ENCODE measurements around the gene KLHL3. TPM values are rescaled to one million over a fixed set of nuclear protein-coding genes. Genes with fewer than 3 reads are reported as not detected.

Gene KLHL3
- total RNA-seq, 5 donors from 2014 or later (not counting 1 experiment from before 2014, with no cell fraction given), result 15.1 to 28.0 (median 26.5) TPM

GRCh38 chr5:137761566-137761965 lies 25.7 kb upstream of the KLHL3 start:
- Mint-ChIP-seq H3K9me3 (no peaks in the 10 kb centered on the region), H3K4me1 (no peaks in the 10 kb centered on the region), H3K36me3 (peaks cover 3% of the 10 kb centered on the region), H3K27me3 (peaks cover 0 to 5% of the 10 kb centered on the region in 2 donors), H3K4me3 (no peak overlapping the region), H3K27ac (no peak overlapping the region)
- ChIA-PET POLR2A (interaction anchor here in 1 of 2 donors (0.7 kb wide), 1 partner anchor 17 kb away, joined by 3 read pairs; no protein-coding TSS in a partner anchor), CTCF (interaction anchor here in 1 of 2 donors (1.8 kb wide), 1 partner anchor 17 kb away, joined by 8 read pairs; no protein-coding TSS in a partner anchor)
- Histone ChIP-seq H3K36me3 (ENCODE audit: control insufficient read depth in 2 of 2, extremely low read depth in 1 of 2, insufficient read depth in 1 of 2, low read length in 1 of 2) (no peaks in the 10 kb centered on the region), H3K4me3 (ENCODE audit: control insufficient read depth in 1 of 2, extremely low read depth in 1 of 2, low read length in 1 of 2) (no peak overlapping the region), H3K4me1 (ENCODE audit: control insufficient read depth in 1 of 2, extremely low read depth in 1 of 2, insufficient read depth in 2 of 2, low read length in 2 of 2) (no peaks in the 10 kb centered on the region), H3K27ac (ENCODE audit: low read length) (no peak overlapping the region), H3K27me3 (replicated peaks in 1 of 2; ENCODE audit: control insufficient read depth in 2 of 2, extremely low read depth in 1 of 2, insufficient read depth in 2 of 2, low read length in 1 of 2) (no peaks in the 10 kb centered on the region), H3K9me3 (no peaks in the 10 kb centered on the region)
- DNase-seq (no peak), ATAC-seq (replicated peaks in 1 of 4) (no peak)
- no CpG with 5 or more reads among the region's 3 CpGs for WGBS (ENCODE audit: insufficient coverage)

- DNase-seq (no peak), ATAC-seq (replicated peaks in 1 of 4) (no peak)
- WGBS (ENCODE audit: insufficient coverage), result 92% methylated on average over 2 of the region's 7 CpGs
- no peak overlapping the region for H3K27ac Mint-ChIP-seq
- ChIA-PET CTCF (interaction anchor here in 1 of 2 donors (0.5 to 1.8 kb wide), 3 partner anchors 9 to 376 kb away, joined by 3 to 8 read pairs (median 5); no protein-coding TSS in a partner anchor), POLR2A (interaction anchor here in 1 of 2 donors (0.7 kb wide), 1 partner anchor 18 kb away, joined by 3 read pairs; no protein-coding TSS in a partner anchor)
- H3K27ac ChIP-seq (ENCODE audit: low read length), result no peak overlapping the region
- H3K4me1 ChIP-seq (ENCODE audit: control insufficient read depth in 1 of 2, extremely low read depth in 1 of 2, insufficient read depth in 2 of 2, low read length in 2 of 2), result no peaks in the 10 kb centered on the region
- peaks cover 3% of the 10 kb centered on the region for H3K36me3 Mint-ChIP-seq
- H3K36me3 ChIP-seq (ENCODE audit: control insufficient read depth in 2 of 2, extremely low read depth in 1 of 2, insufficient read depth in 1 of 2, low read length in 1 of 2), result no peaks in the 10 kb centered on the region
- H3K4me3 Mint-ChIP-seq, result no peak overlapping the region
- no peaks in the 10 kb centered on the region for H3K9me3 Mint-ChIP-seq
- no peaks in the 10 kb centered on the region for H3K9me3 ChIP-seq
- no peak overlapping the region for H3K4me3 ChIP-seq (ENCODE audit: control insufficient read depth in 1 of 2, extremely low read depth in 1 of 2, low read length in 1 of 2)
- H3K27me3 ChIP-seq (replicated peaks in 1 of 2; ENCODE audit: control insufficient read depth in 2 of 2, extremely low read depth in 1 of 2, insufficient read depth in 2 of 2, low read length in 1 of 2), result no peaks in the 10 kb centered on the region
- H3K4me1 Mint-ChIP-seq, result no peaks in the 10 kb centered on the region
- H3K27me3 Mint-ChIP-seq, result peaks cover 0 to 3% of the 10 kb centered on the region in 2 donors
Measured at GRCh38 chr5:137760719-137761516, 25.0 kb upstream of the KLHL3 start.

GRCh38 chr5:137760294-137760693 lies 24.4 kb upstream of the KLHL3 start:
- no peak overlapping the region for H3K27ac ChIP-seq (ENCODE audit: low read length)
- peaks cover 0 to 4% of the 10 kb centered on the region in 2 experiments for H3K4me1 ChIP-seq (ENCODE audit: control insufficient read depth in 1 of 2, extremely low read depth in 1 of 2, insufficient read depth in 2 of 2, low read length in 2 of 2)
- Mint-ChIP-seq H3K4me3 (no peak overlapping the region), H3K27ac (no peak overlapping the region), H3K27me3 (peaks cover 0 to 1% of the 10 kb centered on the region in 2 donors), H3K9me3 (no peaks in the 10 kb centered on the region), H3K4me1 (peaks cover 0 to under 1% (median under 1%) of the 10 kb centered on the region in 3 donors), H3K36me3 (peaks cover 3% of the 10 kb centered on the region)
- no peak for DNase-seq
- no peaks in the 10 kb centered on the region for H3K27me3 ChIP-seq (replicated peaks in 1 of 2; ENCODE audit: control insufficient read depth in 2 of 2, extremely low read depth in 1 of 2, insufficient read depth in 2 of 2, low read length in 1 of 2)
- no peaks in the 10 kb centered on the region for H3K9me3 ChIP-seq
- WGBS (ENCODE audit: insufficient coverage), result 100% methylated on average over 1 of the region's 4 CpGs
- no peak for ATAC-seq (replicated peaks in 1 of 4)
- POLR2A ChIA-PET, result no interaction called here
- CTCF ChIA-PET, result interaction anchor here in 1 of 2 donors (1.8 kb wide), 1 partner anchor 19 kb away, joined by 8 read pairs; no protein-coding TSS in a partner anchor
- H3K36me3 ChIP-seq (ENCODE audit: control insufficient read depth in 2 of 2, extremely low read depth in 1 of 2, insufficient read depth in 1 of 2, low read length in 1 of 2), result no peaks in the 10 kb centered on the region
- H3K4me3 ChIP-seq (ENCODE audit: control insufficient read depth in 1 of 2, extremely low read depth in 1 of 2, low read length in 1 of 2), result no peak overlapping the region

- POLR2A ChIA-PET, result interaction anchor here in 1 of 2 donors (0.6 kb wide), 1 partner anchor 346 kb away, joined by 3 read pairs; no protein-coding TSS in a partner anchor
- CTCF ChIA-PET, result interaction anchor here in 1 of 2 donors (1.0 kb wide), 1 partner anchor 20 kb away, joined by 3 read pairs; no protein-coding TSS in a partner anchor
- H3K27me3 Mint-ChIP-seq, result no peaks in the 10 kb centered on the region
- peaks cover 3% of the 10 kb centered on the region for H3K36me3 Mint-ChIP-seq
- no peak overlapping the region for H3K27ac Mint-ChIP-seq
- peaks cover 0 to 5% (median 5%) of the 10 kb centered on the region in 3 donors for H3K4me1 Mint-ChIP-seq
- H3K9me3 Mint-ChIP-seq, result no peaks in the 10 kb centered on the region
- DNase-seq (no peak), ATAC-seq (replicated peaks in 1 of 4) (no peak)
- Histone ChIP-seq H3K9me3 (no peaks in the 10 kb centered on the region), H3K36me3 (ENCODE audit: control insufficient read depth in 2 of 2, extremely low read depth in 1 of 2, insufficient read depth in 1 of 2, low read length in 1 of 2) (no peaks in the 10 kb centered on the region), H3K27me3 (replicated peaks in 1 of 2; ENCODE audit: control insufficient read depth in 2 of 2, extremely low read depth in 1 of 2, insufficient read depth in 2 of 2, low read length in 1 of 2) (no peaks in the 10 kb centered on the region), H3K4me1 (ENCODE audit: control insufficient read depth in 1 of 2, extremely low read depth in 1 of 2, insufficient read depth in 2 of 2, low read length in 2 of 2) (peaks cover 3 to 9% of the 10 kb centered on the region in 2 experiments), H3K4me3 (ENCODE audit: control insufficient read depth in 1 of 2, extremely low read depth in 1 of 2, low read length in 1 of 2) (no peak overlapping the region), H3K27ac (ENCODE audit: low read length) (no peak overlapping the region)
- H3K4me3 Mint-ChIP-seq, result no peak overlapping the region
- WGBS (ENCODE audit: insufficient coverage), result 77% methylated on average over 3 of the region's 6 CpGs
Measured at GRCh38 chr5:137758715-137759306, 22.9 kb upstream of the KLHL3 start.

GRCh38 chr5:137758121-137758520 lies 22.2 kb upstream of the KLHL3 start:
- 94% methylated on average over 3 of the region's 4 CpGs for WGBS (ENCODE audit: insufficient coverage)
- H3K36me3 Mint-ChIP-seq, result peaks cover 3% of the 10 kb centered on the region
- H3K9me3 ChIP-seq, result no peaks in the 10 kb centered on the region
- H3K36me3 ChIP-seq (ENCODE audit: control insufficient read depth in 2 of 2, extremely low read depth in 1 of 2, insufficient read depth in 1 of 2, low read length in 1 of 2), result no peaks in the 10 kb centered on the region
- no peak overlapping the region for H3K27ac ChIP-seq (ENCODE audit: low read length)
- POLR2A ChIA-PET, result no interaction called here
- CTCF ChIA-PET, result interaction anchor here in 1 of 2 donors (1.0 kb wide), 1 partner anchor 21 kb away, joined by 3 read pairs; no protein-coding TSS in a partner anchor
- H3K27ac Mint-ChIP-seq, result no peak overlapping the region
- peaks cover 0 to 5% (median 5%) of the 10 kb centered on the region in 3 donors for H3K4me1 Mint-ChIP-seq
- no peaks in the 10 kb centered on the region for H3K9me3 Mint-ChIP-seq
- no peak overlapping the region for H3K4me3 ChIP-seq (ENCODE audit: control insufficient read depth in 1 of 2, extremely low read depth in 1 of 2, low read length in 1 of 2)
- DNase-seq (no peak), ATAC-seq (replicated peaks in 1 of 4) (no peak)
- H3K4me3 Mint-ChIP-seq, result no peak overlapping the region
- H3K4me1 ChIP-seq (ENCODE audit: control insufficient read depth in 1 of 2, extremely low read depth in 1 of 2, insufficient read depth in 2 of 2, low read length in 2 of 2), result peaks cover 3 to 9% of the 10 kb centered on the region in 2 experiments
- H3K27me3 ChIP-seq (replicated peaks in 1 of 2; ENCODE audit: control insufficient read depth in 2 of 2, extremely low read depth in 1 of 2, insufficient read depth in 2 of 2, low read length in 1 of 2), result no peaks in the 10 kb centered on the region
- H3K27me3 Mint-ChIP-seq, result no peaks in the 10 kb centered on the region

- 86% methylated on average over 1 of the region's 5 CpGs for WGBS (ENCODE audit: insufficient coverage)
Measured at GRCh38 chr5:137757634-137758033, 21.7 kb upstream of the KLHL3 start.

More at GRCh38 chr5:137757634-137758033, 21.7 kb upstream of the KLHL3 start:
- Histone ChIP-seq H3K36me3 (ENCODE audit: control insufficient read depth in 2 of 2, extremely low read depth in 1 of 2, insufficient read depth in 1 of 2, low read length in 1 of 2) (no peaks in the 10 kb centered on the region), H3K4me1 (ENCODE audit: control insufficient read depth in 1 of 2, extremely low read depth in 1 of 2, insufficient read depth in 2 of 2, low read length in 2 of 2) (peaks cover 3 to 14% of the 10 kb centered on the region in 2 experiments), H3K27ac (ENCODE audit: low read length) (no peak overlapping the region), H3K4me3 (ENCODE audit: control insufficient read depth in 1 of 2, extremely low read depth in 1 of 2, low read length in 1 of 2) (no peak overlapping the region), H3K27me3 (replicated peaks in 1 of 2; ENCODE audit: control insufficient read depth in 2 of 2, extremely low read depth in 1 of 2, insufficient read depth in 2 of 2, low read length in 1 of 2) (no peaks in the 10 kb centered on the region), H3K9me3 (no peaks in the 10 kb centered on the region)
- H3K4me3 Mint-ChIP-seq, result no peak overlapping the region
- no peak overlapping the region for H3K27ac Mint-ChIP-seq
- peaks cover 3% of the 10 kb centered on the region for H3K36me3 Mint-ChIP-seq
- ATAC-seq (replicated peaks in 1 of 4), result no peak
- H3K4me1 Mint-ChIP-seq, result peaks cover 0 to 5% (median 5%) of the 10 kb centered on the region in 3 donors
- no peaks in the 10 kb centered on the region for H3K9me3 Mint-ChIP-seq
- CTCF ChIA-PET, result interaction anchor here in 1 of 2 donors (0.9 to 1.0 kb wide), 2 partner anchors 22 to 698 kb away, joined by 3 read pairs; no protein-coding TSS in a partner anchor
- H3K27me3 Mint-ChIP-seq, result no peaks in the 10 kb centered on the region
- no peak for DNase-seq
- POLR2A ChIA-PET, result no interaction called here
